ENCODE data around the gene HECTD2. TPM values are rescaled to one million over a fixed set of nuclear protein-coding genes. Genes with fewer than 3 reads are reported as not detected.

The HECTD2 gene
- total and polyA plus RNA-seq, 9 of the 15 experiments (the other 6 are each of a cell fraction or from before 2014, with no cell fraction given) = 1.3 to 5.9 (median 3.9) TPM

- H3K9me3 ChIP-seq (replicated peaks; ENCODE audit: control insufficient read depth, insufficient read depth, low read depth, low read length) = no peaks in the 10 kb centered on the region
- no peaks in the 10 kb centered on the region for H3K79me2 ChIP-seq (ENCODE audit: control insufficient read depth, insufficient read depth, low read length)
- ChIA-PET CTCF (ENCODE audit: low intra/inter-chr PET ratio) (no interaction called here), POLR2A (no interaction called here)
- H3K4me2 ChIP-seq (ENCODE audit: insufficient read depth, low read length) = no peak overlapping the region
- no peaks in the 10 kb centered on the region; the same call in 2 of the 3 replicates for H3K36me3 ChIP-seq (ENCODE audit: control insufficient read depth, insufficient read depth, low read length)
- no peak overlapping the region for H3K27ac ChIP-seq (ENCODE audit: extremely low read depth, low read depth, low read length)
- no peaks in the 10 kb centered on the region for H3K9me1 ChIP-seq (ENCODE audit: control insufficient read depth, insufficient read depth, low read length)
- no peaks in the 10 kb centered on the region for H3K4me1 ChIP-seq (replicated peaks in 1 of 2; ENCODE audit: control insufficient read depth in 2 of 2, insufficient read depth in 2 of 2, low read length in 2 of 2)
- no peak overlapping the region for H3K9ac ChIP-seq (ENCODE audit: insufficient read depth in 1 of 2, low read depth in 2 of 2, low read length in 2 of 2)
- FAIRE-seq = no peak
- BruUV-seq (replicated peaks) = no TSS peak
- in situ Hi-C loops (cut with MboI) (no loop called here), intact Hi-C loops (cut with micrococcal nuclease) (no loop called here)
- H4K20me1 ChIP-seq (replicated peaks; ENCODE audit: control insufficient read depth, insufficient read depth, low read length) = no peaks in the 10 kb centered on the region
- no peak for ATAC-seq
- no peak for DNase-seq (ENCODE audit: extremely low read depth in 1 of 4, low spot score in 3 of 4)
- 82% methylated on average over 3 of the region's 3 CpGs for whole genome bisulfite sequencing (ENCODE audit: insufficient coverage, low coverage, missing lambda C conversion rate)
- no peak overlapping the region for H2AFZ ChIP-seq (ENCODE audit: low read depth, low read length)
- no peak overlapping the region for H3K4me3 ChIP-seq
- H3K27me3 ChIP-seq (ENCODE audit: control insufficient read depth in 2 of 2, insufficient read depth in 2 of 2, low read length in 2 of 2) = no peaks in the 10 kb centered on the region
- TF ChIP-seq REST (IDR thresholded peaks at IDR 0.05; ENCODE audit: borderline replicate concordance) (no peak), REST (CRISPR knock-in tag; IDR thresholded peaks at IDR 0.05; ENCODE audit: low read depth) (no peak), PRPF4 (IDR thresholded peaks at IDR 0.05; ENCODE audit: insufficient read depth, low read depth, low read length, poor library complexity, severe bottlenecking) (no peak), ZNF197 (CRISPR knock-in tag; IDR thresholded peaks at IDR 0.05; ENCODE audit: low read depth) (no peak), CUX1 (CRISPR knock-in tag; IDR thresholded peaks at IDR 0.05) (no peak), MAX (CRISPR knock-in tag; IDR thresholded peaks at IDR 0.05) (no peak), ETV5 (CRISPR knock-in tag; IDR thresholded peaks at IDR 0.05; ENCODE audit: low read depth) (no peak)
Measured at GRCh38 chr10:91460681-91461080, 50.5 kb downstream of the HECTD2 start.

Data from K562 (cell line).